Measurements from ENCODE around the gene AIFM3.

- TF ChIP-seq POLR2A (IDR thresholded peaks at IDR 0.05; ENCODE audit: low read length) (no peak), GATA1 (IDR thresholded peaks at IDR 0.05; ENCODE audit: low read depth, low read length) (no peak)
These were observed 7.4 kb downstream of the AIFM3 start for GRCh38 chr22:20974336-20974955.
